ENCODE results near the gene DHX8.

- TF ChIP-seq CTCF (conservative IDR thresholded peaks at IDR 0.05 in 1 of 2, IDR thresholded peaks at IDR 0.05 in 1 of 2; ENCODE audit: low read depth in 1 of 2, low read length in 2 of 2): no peak
- TF ChIP-seq EZH2 (IDR thresholded peaks at IDR 0.05; ENCODE audit: low read length, missing control alignments): no peak
These were observed 65.7 kb downstream of the DHX8 start for GRCh38 chr17:43549496-43549895.
